HL-60 (cell line): ENCODE results near the gene AGRN.

Experiments used
- DNase-seq, 2 experiments: peaks; one replicate each; pipeline ENCODE4 v3.0.0-alpha.2; 2010 to 2020; ENCODE audit warnings: low read depth in 1 of 2, low spot score in 1 of 2
- H3K27ac ChIP-seq: fragments of 250-450 bp; sonication (Bioruptor Pico); replicated peaks from 2 replicates; pipeline ENCODE4 v1.5.1; 2020; ENCODE audit warnings: mild to moderate bottlenecking, moderate library complexity
- H3K27me3 ChIP-seq: fragments of 250-450 bp; sonication (Bioruptor Pico); 2 replicates; pipeline ENCODE4 v1.5.1; 2021; ENCODE audit warnings: mild to moderate bottlenecking, moderate library complexity; ENCODE audit not compliant: insufficient read depth, poor library complexity, severe bottlenecking
- H3K4me3 ChIP-seq: replicated peaks from 2 replicates; pipeline ENCODE4 v1.5.1; 2011; ENCODE audit warnings: mild to moderate bottlenecking, control low read depth, low read length; ENCODE audit not compliant: insufficient read depth
- GABPA ChIP-seq: IDR thresholded peaks from 2 replicates; pipeline ENCODE4 v1.6.1; 2012; ENCODE audit warnings: low read depth
- POLR2AphosphoS5 ChIP-seq: IDR thresholded peaks from 2 replicates; pipeline ENCODE4 v1.6.1; 2012; ENCODE audit warnings: low read depth
- SPI1 ChIP-seq: IDR thresholded peaks from 2 replicates; pipeline ENCODE4 v1.6.1; 2012; ENCODE audit warnings: low read depth, mild to moderate bottlenecking, borderline replicate concordance
- TF ChIP-seq, protein P1 (sequence below): IDR thresholded peaks from one replicate; pipeline ENCODE4 v1.5.1; 2011; ENCODE audit warnings: low read length, control low read depth, inconsistent platforms; ENCODE audit not compliant: insufficient read depth
- TF ChIP-seq, protein P2 (sequence below): IDR thresholded peaks from 2 replicates; pipeline ENCODE4 v1.6.1; 2012; ENCODE audit warnings: low read depth; ENCODE audit not compliant: insufficient replicate concordance

AGRN gene

GRCh38 chr1:1021010-1021919 lies 1.3 kb downstream of the AGRN start:
- TF ChIP-seq GABPA (no peak), SPI1 (peak; percentile 11; the same call in 1 of the 2 replicates)
- no peak overlapping the region for H3K4me3 ChIP-seq
- no peak for DNase-seq
- H3K27ac ChIP-seq = no peak overlapping the region
- H3K27me3 ChIP-seq = peaks cover 21% of the 10 kb centered on the region

DNA sequence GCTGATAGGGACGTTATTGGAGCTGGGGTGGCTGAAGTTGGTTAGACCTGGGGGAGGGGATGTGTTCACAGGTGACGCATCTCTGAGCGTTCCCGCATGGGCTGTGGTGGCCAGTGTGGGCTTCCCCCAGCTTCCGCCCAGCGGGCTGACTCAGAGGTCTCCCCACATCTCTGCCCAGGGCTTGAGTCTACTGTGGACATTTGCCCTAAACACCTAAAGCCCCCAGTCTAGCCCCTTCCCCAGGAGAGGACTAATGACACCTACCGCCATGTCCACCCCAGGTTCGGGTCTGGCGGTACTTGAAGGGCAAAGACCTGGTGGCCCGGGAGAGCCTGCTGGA lies 2.0 kb downstream of the AGRN start:
- no peak for DNase-seq
- no peak overlapping the region for H3K4me3 ChIP-seq
- TF ChIP-seq, protein P1, sequence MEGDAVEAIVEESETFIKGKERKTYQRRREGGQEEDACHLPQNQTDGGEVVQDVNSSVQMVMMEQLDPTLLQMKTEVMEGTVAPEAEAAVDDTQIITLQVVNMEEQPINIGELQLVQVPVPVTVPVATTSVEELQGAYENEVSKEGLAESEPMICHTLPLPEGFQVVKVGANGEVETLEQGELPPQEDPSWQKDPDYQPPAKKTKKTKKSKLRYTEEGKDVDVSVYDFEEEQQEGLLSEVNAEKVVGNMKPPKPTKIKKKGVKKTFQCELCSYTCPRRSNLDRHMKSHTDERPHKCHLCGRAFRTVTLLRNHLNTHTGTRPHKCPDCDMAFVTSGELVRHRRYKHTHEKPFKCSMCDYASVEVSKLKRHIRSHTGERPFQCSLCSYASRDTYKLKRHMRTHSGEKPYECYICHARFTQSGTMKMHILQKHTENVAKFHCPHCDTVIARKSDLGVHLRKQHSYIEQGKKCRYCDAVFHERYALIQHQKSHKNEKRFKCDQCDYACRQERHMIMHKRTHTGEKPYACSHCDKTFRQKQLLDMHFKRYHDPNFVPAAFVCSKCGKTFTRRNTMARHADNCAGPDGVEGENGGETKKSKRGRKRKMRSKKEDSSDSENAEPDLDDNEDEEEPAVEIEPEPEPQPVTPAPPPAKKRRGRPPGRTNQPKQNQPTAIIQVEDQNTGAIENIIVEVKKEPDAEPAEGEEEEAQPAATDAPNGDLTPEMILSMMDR = no peak
- no peak overlapping the region for H3K27ac ChIP-seq
- peaks cover 25% of the 10 kb centered on the region for H3K27me3 ChIP-seq

- no peak overlapping the region for H3K4me3 ChIP-seq
- TF ChIP-seq, protein P2, sequence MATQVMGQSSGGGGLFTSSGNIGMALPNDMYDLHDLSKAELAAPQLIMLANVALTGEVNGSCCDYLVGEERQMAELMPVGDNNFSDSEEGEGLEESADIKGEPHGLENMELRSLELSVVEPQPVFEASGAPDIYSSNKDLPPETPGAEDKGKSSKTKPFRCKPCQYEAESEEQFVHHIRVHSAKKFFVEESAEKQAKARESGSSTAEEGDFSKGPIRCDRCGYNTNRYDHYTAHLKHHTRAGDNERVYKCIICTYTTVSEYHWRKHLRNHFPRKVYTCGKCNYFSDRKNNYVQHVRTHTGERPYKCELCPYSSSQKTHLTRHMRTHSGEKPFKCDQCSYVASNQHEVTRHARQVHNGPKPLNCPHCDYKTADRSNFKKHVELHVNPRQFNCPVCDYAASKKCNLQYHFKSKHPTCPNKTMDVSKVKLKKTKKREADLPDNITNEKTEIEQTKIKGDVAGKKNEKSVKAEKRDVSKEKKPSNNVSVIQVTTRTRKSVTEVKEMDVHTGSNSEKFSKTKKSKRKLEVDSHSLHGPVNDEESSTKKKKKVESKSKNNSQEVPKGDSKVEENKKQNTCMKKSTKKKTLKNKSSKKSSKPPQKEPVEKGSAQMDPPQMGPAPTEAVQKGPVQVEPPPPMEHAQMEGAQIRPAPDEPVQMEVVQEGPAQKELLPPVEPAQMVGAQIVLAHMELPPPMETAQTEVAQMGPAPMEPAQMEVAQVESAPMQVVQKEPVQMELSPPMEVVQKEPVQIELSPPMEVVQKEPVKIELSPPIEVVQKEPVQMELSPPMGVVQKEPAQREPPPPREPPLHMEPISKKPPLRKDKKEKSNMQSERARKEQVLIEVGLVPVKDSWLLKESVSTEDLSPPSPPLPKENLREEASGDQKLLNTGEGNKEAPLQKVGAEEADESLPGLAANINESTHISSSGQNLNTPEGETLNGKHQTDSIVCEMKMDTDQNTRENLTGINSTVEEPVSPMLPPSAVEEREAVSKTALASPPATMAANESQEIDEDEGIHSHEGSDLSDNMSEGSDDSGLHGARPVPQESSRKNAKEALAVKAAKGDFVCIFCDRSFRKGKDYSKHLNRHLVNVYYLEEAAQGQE = no peak
- TF ChIP-seq GABPA (no peak), SPI1 (no peak), POLR2AphosphoS5 (no peak)
- TF ChIP-seq, protein P1 = no peak
- peaks cover 25% of the 10 kb centered on the region for H3K27me3 ChIP-seq
- H3K27ac ChIP-seq = no peak overlapping the region
- DNase-seq = no peak
These were observed 2.5 kb downstream of the AGRN start for GRCh38 chr1:1022302-1023009.

DNA sequence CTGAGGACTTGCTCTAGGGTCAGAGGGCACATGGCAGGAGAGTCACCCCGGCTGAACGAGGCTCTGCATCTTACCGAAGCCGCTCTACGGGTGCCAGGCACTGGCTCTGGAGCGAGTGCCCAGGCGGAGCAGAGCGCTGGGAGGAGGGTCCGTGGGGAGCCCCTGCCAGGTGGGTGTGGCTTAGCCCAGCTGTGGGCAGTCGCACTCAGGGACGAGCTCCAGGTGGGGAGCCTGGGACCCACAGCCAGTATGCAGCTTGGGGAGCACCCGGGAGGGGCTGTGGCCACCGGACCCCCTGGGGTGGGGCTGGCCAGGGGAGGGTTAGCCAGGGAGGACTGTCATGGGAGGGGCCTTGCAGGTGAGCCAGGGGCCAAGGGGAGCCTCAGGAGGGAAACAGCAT lies 3.8 kb downstream of the AGRN start:
- DNase-seq = no peak
- H3K27ac ChIP-seq = no peak overlapping the region
- H3K4me3 ChIP-seq = no peak overlapping the region
- peaks cover 25% of the 10 kb centered on the region for H3K27me3 ChIP-seq
- TF ChIP-seq SPI1 (no peak), GABPA (no peak), POLR2AphosphoS5 (no peak)
- TF ChIP-seq, protein P1 = no peak
- TF ChIP-seq, protein P2 = no peak
